Peyer's patch (tissue), 4 donors: Measurements from ENCODE around the gene FAM240A.
"Not testable (repeated sequence)": the region's sequence is repeated elsewhere in the genome, so short reads cannot be mapped to it uniquely, and the experiment has no call there.

Source experiments
- CTCF ChIP-seq, 6 experiments: fragments of 450-650 bp in 4 of 6; fragments of 200-600 bp in 2 of 6; sonication (generic) in 1 of 6; IDR thresholded peaks; one replicate each; pipeline ENCODE4 v1.5.1; 2017 to 2019; ENCODE audit warnings: antibody characterized with exemption in 6 of 6, mild to moderate bottlenecking in 3 of 6, moderate library complexity in 1 of 6
- POLR2A ChIP-seq, 2 donors: fragments of 450-650 bp; IDR thresholded peaks; one replicate each; pipeline ENCODE4 v1.5.1; 2017; ENCODE audit warnings: antibody characterized with exemption in 2 of 2, mild to moderate bottlenecking in 2 of 2, moderate library complexity in 2 of 2

- TF ChIP-seq CTCF, POLR2A (IDR thresholded peaks at IDR 0.05): not testable (repeated sequence)
Measured at GRCh38 chr3:46587268-46587667, 25.1 kb upstream of the FAM240A start.
